Measurements from ENCODE around the gene CNPY1. TPM values are rescaled to one million over a fixed set of nuclear protein-coding genes. Genes with fewer than 3 reads are reported as not detected.

Gene CNPY1
- total RNA-seq, 1 experiment from 2014 or later: not detected

- Histone ChIP-seq H3F3A (ENCODE audit: insufficient read depth, low read depth) (no peaks in the 10 kb centered on the region), H3K4me2 (no peak overlapping the region), H3K27ac (no peak overlapping the region), H3K79me2 (ENCODE audit: low read depth) (no peaks in the 10 kb centered on the region), H3K9me3 (ENCODE audit: insufficient read depth, low read depth) (no peaks in the 10 kb centered on the region; the same call in 1 of the 2 replicates), H3K27me3 (ENCODE audit: insufficient read depth, low read depth) (peaks cover 100% of the 10 kb centered on the region), H4K20me1 (ENCODE audit: insufficient read depth) (no peaks in the 10 kb centered on the region), H3K4me1 (replicated peaks; ENCODE audit: insufficient read depth) (no peaks in the 10 kb centered on the region), H3K9me2 (ENCODE audit: insufficient read depth) (no peaks in the 10 kb centered on the region), H2AFZ (no peak overlapping the region), H3K36me3 (ENCODE audit: low read depth) (no peaks in the 10 kb centered on the region), H3K4me3 (no peak overlapping the region)
- POLR2A ChIA-PET (ENCODE audit: unreplicated experiment): no interaction called here
- BruUV-seq (replicated peaks): no TSS peak
- no peak for TF ChIP-seq EZH2 (IDR thresholded peaks at IDR 0.05; ENCODE audit: low read depth)
- TF ChIP-seq CTCF (conservative IDR thresholded peaks at IDR 0.05): no peak
- CTCF ChIA-PET: no interaction called here
- DNase-seq: no peak
- intact Hi-C loops (cut with micrococcal nuclease; ENCODE audit: unreplicated experiment): no loop called here
These were observed 5.6 kb upstream of the CNPY1 start for GRCh38 chr7:155551785-155552611.

- no TSS peak for BruUV-seq (replicated peaks)
- no peak for DNase-seq
- intact Hi-C loops (cut with micrococcal nuclease; ENCODE audit: unreplicated experiment): no loop called here
- Histone ChIP-seq H3K9me3 (ENCODE audit: insufficient read depth, low read depth) (no peaks in the 10 kb centered on the region; the same call in 1 of the 2 replicates), H3K4me1 (replicated peaks; ENCODE audit: insufficient read depth) (no peaks in the 10 kb centered on the region), H3K9me2 (ENCODE audit: insufficient read depth) (no peaks in the 10 kb centered on the region), H3K27ac (no peak overlapping the region), H3K79me2 (ENCODE audit: low read depth) (no peaks in the 10 kb centered on the region), H3K36me3 (ENCODE audit: low read depth) (no peaks in the 10 kb centered on the region), H3K4me3 (no peak overlapping the region), H2AFZ (no peak overlapping the region), H3K27me3 (ENCODE audit: insufficient read depth, low read depth) (peaks cover 100% of the 10 kb centered on the region), H4K20me1 (ENCODE audit: insufficient read depth) (no peaks in the 10 kb centered on the region), H3F3A (ENCODE audit: insufficient read depth, low read depth) (no peaks in the 10 kb centered on the region), H3K4me2 (no peak overlapping the region)
- ChIA-PET POLR2A (ENCODE audit: unreplicated experiment) (no interaction called here), CTCF (no interaction called here)
- TF ChIP-seq CTCF (conservative IDR thresholded peaks at IDR 0.05) (no peak), EZH2 (IDR thresholded peaks at IDR 0.05; ENCODE audit: low read depth) (no peak; the same call in 1 of the 2 replicates)
These were observed 4.6 kb upstream of the CNPY1 start for GRCh38 chr7:155550916-155551315.

- BruUV-seq (replicated peaks): no TSS peak
- Histone ChIP-seq H4K20me1 (ENCODE audit: insufficient read depth) (0 out of 2 replicates have a peak, but pooled peaks cover 4% of the 10 kb centered on the region), H3K79me2 (ENCODE audit: low read depth) (no peaks in the 10 kb centered on the region), H3K4me1 (replicated peaks; ENCODE audit: insufficient read depth) (no peaks in the 10 kb centered on the region), H3K4me2 (no peak overlapping the region), H3K27me3 (ENCODE audit: insufficient read depth, low read depth) (peaks cover 100% of the 10 kb centered on the region), H3K9me3 (ENCODE audit: insufficient read depth, low read depth) (no peaks in the 10 kb centered on the region; the same call in 1 of the 2 replicates), H3K36me3 (ENCODE audit: low read depth) (no peaks in the 10 kb centered on the region), H3K27ac (no peak overlapping the region), H3K9me2 (ENCODE audit: insufficient read depth) (no peaks in the 10 kb centered on the region), H2AFZ (no peak overlapping the region), H3F3A (ENCODE audit: insufficient read depth, low read depth) (no peaks in the 10 kb centered on the region), H3K4me3 (no peak overlapping the region)
- DNase-seq: no peak
- ChIA-PET POLR2A (ENCODE audit: unreplicated experiment) (no interaction called here), CTCF (no interaction called here)
- TF ChIP-seq EZH2 (IDR thresholded peaks at IDR 0.05; ENCODE audit: low read depth) (no peak), CTCF (conservative IDR thresholded peaks at IDR 0.05) (no peak)
- intact Hi-C loops (cut with micrococcal nuclease; ENCODE audit: unreplicated experiment): no loop called here
These were observed 2.9 kb upstream of the CNPY1 start for GRCh38 chr7:155549226-155549625.
